Common myeloid progenitor, CD34-positive (primary cell): ENCODE measurements around the gene ARL3.
A peak's percentile ranks its signal among the peaks of the same experiment; 100 is the strongest.

Experiments used
- CTCF ChIA-PET: fragments of 350-600 bp; sonication (Branson Sonifier 250); formaldehyde crosslinking; loops from one replicate; lab custom pipeline; 2021; ENCODE audit warnings: antibody characterized with exemption; lab: Charles Lee
- POLR2A ChIA-PET: fragments of 350-600 bp; sonication (Branson Sonifier 250); formaldehyde crosslinking; loops from one replicate; lab custom pipeline; 2021; ENCODE audit warnings: antibody characterized with exemption; lab: Charles Lee
- DNase-seq, 3 donors: peaks; one replicate each; pipeline versions ENCODE4 v3.0.0 to v3.0.0-alpha.2; 2013
- H3K27ac ChIP-seq, 2 experiments: 1 replicate in 1 of 2; 2 replicates in 1 of 2; pipeline ENCODE4 v1.7.0; 2013; ENCODE audit warnings: inconsistent platforms in 2 of 2, low read length in 2 of 2, mild to moderate bottlenecking in 2 of 2, low read depth in 1 of 2, moderate library complexity in 1 of 2; ENCODE audit not compliant: severe bottlenecking in 2 of 2, insufficient read depth in 1 of 2, poor library complexity in 1 of 2
- H3K27me3 ChIP-seq, 5 experiments: replicated peaks in 2 of 5; 1 replicate in 3 of 5; 2 replicates in 2 of 5; pipeline versions ENCODE4 v1.6.1 to v1.7.0; 2013; ENCODE audit warnings: low read length in 4 of 5, mild to moderate bottlenecking in 2 of 5, moderate library complexity in 2 of 5, inconsistent platforms in 1 of 5; ENCODE audit not compliant: insufficient read depth in 5 of 5, control insufficient read depth in 4 of 5
- H3K36me3 ChIP-seq, 4 experiments: 1 replicate in 2 of 4; 2 replicates in 2 of 4; pipeline versions ENCODE4 v1.6.1 to v1.7.0; 2013; ENCODE audit warnings: low read length in 3 of 4, control low read depth in 1 of 4, mild to moderate bottlenecking in 1 of 4; ENCODE audit not compliant: control insufficient read depth in 4 of 4, insufficient read depth in 4 of 4
- H3K4me1 ChIP-seq, 4 experiments: 1 replicate in 3 of 4; 2 replicates in 1 of 4; pipeline versions ENCODE4 v1.6.1 to v1.7.1; 2013; ENCODE audit warnings: low read length in 3 of 4, mild to moderate bottlenecking in 3 of 4, control low read depth in 1 of 4, inconsistent platforms in 1 of 4, moderate library complexity in 1 of 4; ENCODE audit not compliant: control insufficient read depth in 4 of 4, insufficient read depth in 4 of 4; ENCODE audit errors: control extremely low read depth in 1 of 4
- H3K4me3 ChIP-seq, 7 experiments: 1 replicate in 4 of 7; 2 replicates in 3 of 7; pipeline versions ENCODE4 v1.5.1 to v1.7.0; 2013; ENCODE audit warnings: mild to moderate bottlenecking in 7 of 7, low read length in 6 of 7, moderate library complexity in 6 of 7, inconsistent platforms in 2 of 7, low read depth in 2 of 7, control low read depth in 1 of 7; ENCODE audit not compliant: insufficient read depth in 4 of 7, control insufficient read depth in 1 of 7; ENCODE audit errors: extremely low read depth in 1 of 7
- H3K9me3 ChIP-seq, 5 experiments: 1 replicate in 4 of 5; 2 replicates in 1 of 5; pipeline versions ENCODE4 v1.6.1 to v1.7.1; 2013; ENCODE audit warnings: low read length in 4 of 5, mild to moderate bottlenecking in 2 of 5, inconsistent platforms in 1 of 5, low read depth in 1 of 5, moderate library complexity in 1 of 5; ENCODE audit not compliant: control insufficient read depth in 4 of 5, insufficient read depth in 2 of 5; ENCODE audit errors: control extremely low read depth in 1 of 5
- WGBS: methylation state at CpG from one replicate; pipeline ENCODE4 v1.1.5; 2013; ENCODE audit not compliant: insufficient coverage; 5-methylcytosine and 5-hydroxymethylcytosine counted together

The ARL3 gene

DNA sequence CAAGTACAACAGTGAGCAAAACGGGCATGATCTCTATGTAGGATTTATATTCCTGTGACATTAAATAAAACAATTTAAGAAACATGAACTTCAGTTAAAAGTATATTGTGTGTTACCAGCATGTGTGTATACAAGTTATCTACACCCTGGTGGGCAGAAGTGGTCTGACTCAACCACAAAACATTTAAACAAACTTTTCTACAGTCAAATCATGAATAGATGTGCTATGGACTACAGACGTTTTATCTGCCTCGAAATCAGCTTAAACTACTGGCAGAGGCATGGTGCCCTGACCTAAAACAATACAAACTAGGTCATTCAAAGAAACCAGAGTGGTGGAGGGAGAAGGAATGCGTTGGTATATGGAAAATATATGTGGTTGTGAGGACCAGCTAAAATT is 3.6 kb downstream of the ARL3 start:
- Histone ChIP-seq H3K27ac (no peak overlapping the region), H3K36me3 (no peaks in the 10 kb centered on the region), H3K4me1 (peaks cover 8 to 32% (median 18%) of the 10 kb centered on the region in 4 experiments), H3K4me3 (no peak overlapping the region), H3K27me3 (no peaks in the 10 kb centered on the region), H3K9me3 (no peaks in the 10 kb centered on the region)
- DNase-seq: peak; percentile 16 to 56 (median 48)
- WGBS: no CpG with 5 or more reads among the region's 4 CpGs
- CTCF ChIA-PET: interaction anchor here (0.7 to 10.0 kb wide), 7 partner anchors 10 to 599 kb away, joined by 3 to 86 read pairs (median 3); no protein-coding TSS in a partner anchor
- POLR2A ChIA-PET: no interaction called here

GRCh38 chr10:102705531-102705930 is 8.7 kb downstream of the ARL3 start:
- WGBS: 60% methylated on average over 1 of the region's 2 CpGs
- POLR2A ChIA-PET: no interaction called here
- H3K27ac ChIP-seq: no peak overlapping the region

DNA sequence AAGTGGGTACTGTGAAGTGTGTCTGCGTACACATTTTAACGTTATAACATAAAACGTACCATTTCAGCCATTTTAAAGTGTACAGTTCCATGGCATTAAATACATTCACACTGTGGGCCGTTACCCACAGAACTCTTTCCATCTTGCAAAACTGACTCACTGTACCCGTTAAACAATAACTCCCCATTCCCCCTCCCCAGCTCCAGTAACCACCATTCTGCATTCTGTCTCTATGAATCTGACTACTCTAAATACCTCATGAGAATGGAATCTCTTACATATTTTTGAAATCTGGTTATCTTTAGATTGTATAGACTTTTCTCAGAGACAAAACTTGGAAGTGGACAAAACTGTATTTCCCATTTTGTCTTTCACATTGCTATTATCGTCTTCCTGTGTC is 9.3 kb downstream of the ARL3 start:
- CTCF ChIA-PET: interaction anchor here (1.0 kb wide), 1 partner anchor 29 kb away, joined by 3 read pairs; no protein-coding TSS in a partner anchor

More at GRCh38 chr10:102705531-102705930, 8.7 kb downstream of the ARL3 start:
- no peaks in the 10 kb centered on the region for H3K27me3 ChIP-seq
- H3K9me3 ChIP-seq: no peaks in the 10 kb centered on the region
- no peak for DNase-seq
- CTCF ChIA-PET: interaction anchor here (1.0 kb wide), 1 partner anchor 30 kb away, joined by 3 read pairs; no protein-coding TSS in a partner anchor
- H3K4me3 ChIP-seq: no peak overlapping the region
- peaks cover 0 to 4% (median under 1%) of the 10 kb centered on the region in 4 experiments for H3K4me1 ChIP-seq
- peaks cover 0 to 4% (median 0%) of the 10 kb centered on the region in 4 experiments for H3K36me3 ChIP-seq

GRCh38 chr10:102702742-102703141 is 11.5 kb downstream of the ARL3 start:
- ChIA-PET POLR2A (no interaction called here), CTCF (no interaction called here)
- H3K9me3 ChIP-seq: no peaks in the 10 kb centered on the region
- peaks cover 0 to 15% (median 10%) of the 10 kb centered on the region in 4 experiments for H3K36me3 ChIP-seq
- no peak overlapping the region for H3K4me3 ChIP-seq
- H3K4me1 ChIP-seq: peaks cover 0 to 2% (median 0%) of the 10 kb centered on the region in 4 experiments
- H3K27ac ChIP-seq: no peak overlapping the region
- DNase-seq: no peak
- H3K27me3 ChIP-seq: no peaks in the 10 kb centered on the region
- 100% methylated on average over 2 of the region's 2 CpGs for whole genome bisulfite sequencing

More for the DNA sequence above, 9.3 kb downstream of the ARL3 start:
- H3K4me1 ChIP-seq: peaks cover 0 to 2% (median 0%) of the 10 kb centered on the region in 4 experiments
- H3K27me3 ChIP-seq: no peaks in the 10 kb centered on the region
- POLR2A ChIA-PET: no interaction called here
- peaks cover 0 to 4% (median 0%) of the 10 kb centered on the region in 4 experiments for H3K36me3 ChIP-seq
- no peaks in the 10 kb centered on the region for H3K9me3 ChIP-seq
- no peak for DNase-seq
- H3K4me3 ChIP-seq: no peak overlapping the region
- WGBS: 91% methylated on average over 4 of the region's 6 CpGs
- no peak overlapping the region for H3K27ac ChIP-seq

DNA sequence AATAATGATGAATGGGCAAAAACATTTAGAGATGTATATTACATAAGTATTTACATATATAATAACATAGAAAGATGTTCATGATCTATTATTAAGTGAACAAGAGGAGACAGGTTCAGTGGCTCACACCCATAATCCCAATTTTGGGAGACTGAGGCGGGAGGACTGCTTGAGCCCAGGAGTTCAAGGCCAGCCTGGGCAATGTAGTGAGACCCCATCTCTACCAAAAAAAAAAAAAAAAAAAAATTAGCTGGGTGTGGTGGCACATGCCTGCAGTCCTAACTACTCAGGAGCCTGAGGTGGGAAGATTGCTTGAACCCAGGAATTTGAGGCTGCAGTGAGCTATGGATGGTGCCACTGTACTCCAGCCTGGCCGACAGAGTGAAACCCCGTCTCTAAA is 12.4 kb downstream of the ARL3 start:
- WGBS: no CpG with 5 or more reads among the region's 3 CpGs
- Histone ChIP-seq H3K9me3 (no peaks in the 10 kb centered on the region), H3K27me3 (no peaks in the 10 kb centered on the region), H3K4me3 (no peak overlapping the region), H3K36me3 (peaks cover 0 to 18% (median 10%) of the 10 kb centered on the region in 4 experiments), H3K27ac (no peak overlapping the region), H3K4me1 (no peaks in the 10 kb centered on the region)
- CTCF ChIA-PET: interaction anchor here (0.6 to 1.4 kb wide), 4 partner anchors 19 to 52 kb away, joined by 3 to 7 read pairs (median 4); no protein-coding TSS in a partner anchor
- DNase-seq: no peak
- POLR2A ChIA-PET: no interaction called here

DNA sequence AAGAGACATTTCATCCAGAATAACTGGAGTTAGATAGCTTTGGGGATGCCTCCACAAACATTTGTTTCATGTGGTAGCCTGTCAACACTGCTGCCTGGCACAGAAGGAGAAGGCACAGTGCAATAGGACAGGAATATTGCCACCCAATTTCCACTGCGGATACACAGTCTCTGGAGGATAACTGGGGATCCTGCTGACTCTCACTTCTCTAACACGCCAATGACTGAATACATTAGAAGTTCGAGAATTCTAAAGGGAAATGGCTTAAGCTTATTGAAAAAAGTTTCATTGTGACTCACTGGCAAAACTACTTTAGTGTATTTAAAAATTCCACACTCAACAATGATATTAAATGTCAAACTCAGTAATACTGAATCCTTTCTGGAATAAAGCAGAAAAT is 12.9 kb downstream of the ARL3 start:
- peaks cover 0 to 18% (median 12%) of the 10 kb centered on the region in 4 experiments for H3K36me3 ChIP-seq
- ChIA-PET POLR2A (no interaction called here), CTCF (interaction anchor here (1.4 kb wide), 1 partner anchor 23 kb away, joined by 7 read pairs; no protein-coding TSS in a partner anchor)
- no peak overlapping the region for H3K4me3 ChIP-seq
- H3K27ac ChIP-seq: no peak overlapping the region
- H3K27me3 ChIP-seq: no peaks in the 10 kb centered on the region
- no peaks in the 10 kb centered on the region for H3K4me1 ChIP-seq
- no CpG with 5 or more reads among the region's 3 CpGs for WGBS
- H3K9me3 ChIP-seq: no peaks in the 10 kb centered on the region
- DNase-seq: no peak

DNA sequence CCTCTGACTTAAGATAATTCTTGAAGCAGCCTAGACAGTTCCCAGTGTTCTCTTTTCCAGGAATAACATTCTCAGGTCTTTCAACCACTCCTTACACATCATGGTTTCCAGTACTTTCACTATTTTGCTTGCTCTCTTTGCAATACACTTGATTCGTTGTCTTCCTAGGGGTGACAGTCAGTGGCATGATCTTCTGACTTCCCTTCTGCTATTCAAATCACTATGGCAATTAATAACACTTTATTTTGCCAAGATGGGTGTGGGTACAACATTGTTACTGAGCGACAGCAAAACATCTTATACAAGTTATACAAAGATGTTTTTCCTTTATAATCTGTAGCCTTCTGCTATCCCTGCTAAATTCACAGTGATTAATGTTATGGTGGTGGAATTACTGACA is 15.3 kb downstream of the ARL3 start:
- no peak overlapping the region for H3K4me3 ChIP-seq
- ChIA-PET POLR2A (interaction anchor here (0.6 kb wide), 1 partner anchor 1455 kb away, joined by 3 read pairs; no protein-coding TSS in a partner anchor), CTCF (no interaction called here)
- no peaks in the 10 kb centered on the region for H3K27me3 ChIP-seq
- H3K27ac ChIP-seq: no peak overlapping the region
- no peak for DNase-seq
- H3K4me1 ChIP-seq: no peaks in the 10 kb centered on the region
- H3K36me3 ChIP-seq: peaks cover 0 to 18% (median 12%) of the 10 kb centered on the region in 4 experiments
- no peaks in the 10 kb centered on the region for H3K9me3 ChIP-seq
- 100% methylated on average over 1 of the region's 2 CpGs for WGBS
